GM18508 (cell line): ENCODE results near the gene VAPB.

Experiments used
- ATAC-seq: cut with Tn5 transposase; IDR thresholded peaks from one replicate; pipeline ENCODE4 v1.9.1; 2021; ENCODE audit warnings: moderate number of reproducible peaks; ENCODE audit not compliant: insufficient read depth, unreplicated experiment

The VAPB gene

GRCh38 chr20:58454460-58454859 is 65.4 kb downstream of the VAPB start:
- no peak for ATAC-seq

- no peak for ATAC-seq
Measured at GRCh38 chr20:58457083-58457695, 68.2 kb downstream of the VAPB start.

GRCh38 chr20:58458342-58459057 is 69.5 kb downstream of the VAPB start:
- peak; percentile 87 for ATAC-seq

GRCh38 chr20:58459058-58459750 is 70.2 kb downstream of the VAPB start:
- peak; percentile 9 for ATAC-seq

GRCh38 chr20:58461104-58461503 is 72.1 kb downstream of the VAPB start:
- ATAC-seq: no peak

GRCh38 chr20:58461899-58462298 is 72.9 kb downstream of the VAPB start:
- ATAC-seq: no peak

- ATAC-seq: no peak
Measured at GRCh38 chr20:58463256-58463655, 74.2 kb downstream of the VAPB start.

GRCh38 chr20:58464838-58465237 is 75.8 kb downstream of the VAPB start:
- ATAC-seq: no peak

GRCh38 chr20:58466095-58466708 is 77.2 kb downstream of the VAPB start:
- no peak for ATAC-seq

GRCh38 chr20:58466729-58467571 is 77.9 kb downstream of the VAPB start:
- no peak for ATAC-seq

GRCh38 chr20:58467572-58468527 is 78.8 kb downstream of the VAPB start:
- ATAC-seq: no peak

GRCh38 chr20:58469616-58470015 is 80.6 kb downstream of the VAPB start:
- no peak for ATAC-seq

GRCh38 chr20:58470336-58471192 is 81.5 kb downstream of the VAPB start:
- no peak for ATAC-seq

- no peak for ATAC-seq
Measured at GRCh38 chr20:58471193-58472164, 82.5 kb downstream of the VAPB start.

GRCh38 chr20:58472273-58473018 is 83.4 kb downstream of the VAPB start:
- no peak for ATAC-seq
